Medulla oblongata (tissue), 1 donor: ENCODE measurements around the gene LRRC28.

Experiments used
- DNase-seq: peaks from one replicate; pipeline ENCODE4 v3.0.0-alpha.2; 2015; ENCODE audit errors: extremely low spot score

Gene LRRC28

GRCh38 chr15:99343208-99343607, 91.9 kb downstream of the LRRC28 start:
- DNase-seq: peak; percentile 35

DNA sequence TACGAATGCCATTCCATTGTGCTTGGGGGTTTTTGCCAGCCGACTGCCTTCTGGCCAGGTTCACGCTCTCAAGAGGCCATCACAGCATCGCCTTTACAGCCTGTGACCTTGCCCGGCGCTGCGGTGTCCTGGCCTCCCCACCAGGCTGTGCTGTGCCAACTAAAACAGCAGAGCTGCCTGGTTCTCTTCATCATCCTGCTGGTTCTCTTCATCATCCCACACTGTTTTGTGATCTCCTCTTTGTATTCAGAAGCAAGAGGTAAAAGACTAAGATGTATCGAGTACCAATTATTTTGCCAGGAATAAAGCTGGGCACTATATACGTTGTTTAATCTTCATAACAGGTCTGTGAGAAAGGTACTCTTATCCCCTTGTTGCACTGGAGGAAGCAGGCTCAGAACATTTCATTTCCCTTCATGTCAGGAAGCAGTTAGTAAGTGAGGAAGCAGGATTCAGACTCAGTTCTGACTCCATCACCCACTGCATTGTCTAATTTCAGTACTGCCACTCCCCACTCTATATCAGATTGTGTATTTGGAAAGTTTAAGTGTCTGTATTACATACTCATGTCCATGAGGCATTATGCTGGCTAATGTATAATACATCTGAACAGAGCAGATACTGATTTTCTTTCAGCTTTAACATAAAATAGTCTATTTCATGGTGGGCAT, 92.7 kb downstream of the LRRC28 start:
- peak; percentile 58 for DNase-seq

DNA sequence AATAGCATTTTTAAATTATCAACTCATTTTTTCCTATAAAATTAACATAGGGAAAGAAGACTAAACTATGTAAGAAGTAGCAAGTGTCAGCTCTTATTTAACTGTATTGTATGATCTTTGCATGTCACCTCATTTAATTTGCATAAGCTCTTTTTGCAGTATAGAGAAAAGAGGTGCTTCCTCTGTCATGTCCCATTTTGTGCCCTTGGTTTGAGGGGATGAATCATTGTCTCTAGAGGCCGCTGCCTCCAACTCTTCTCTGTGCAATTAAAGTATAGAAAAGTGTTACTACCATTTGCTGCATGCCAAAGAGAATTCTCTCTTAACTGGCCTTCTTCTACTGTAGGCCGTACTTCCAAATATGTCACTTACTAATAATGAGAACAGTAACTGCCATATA, 93.4 kb downstream of the LRRC28 start:
- DNase-seq: no peak

GRCh38 chr15:99345242-99345641, 94.0 kb downstream of the LRRC28 start:
- no peak for DNase-seq

DNA sequence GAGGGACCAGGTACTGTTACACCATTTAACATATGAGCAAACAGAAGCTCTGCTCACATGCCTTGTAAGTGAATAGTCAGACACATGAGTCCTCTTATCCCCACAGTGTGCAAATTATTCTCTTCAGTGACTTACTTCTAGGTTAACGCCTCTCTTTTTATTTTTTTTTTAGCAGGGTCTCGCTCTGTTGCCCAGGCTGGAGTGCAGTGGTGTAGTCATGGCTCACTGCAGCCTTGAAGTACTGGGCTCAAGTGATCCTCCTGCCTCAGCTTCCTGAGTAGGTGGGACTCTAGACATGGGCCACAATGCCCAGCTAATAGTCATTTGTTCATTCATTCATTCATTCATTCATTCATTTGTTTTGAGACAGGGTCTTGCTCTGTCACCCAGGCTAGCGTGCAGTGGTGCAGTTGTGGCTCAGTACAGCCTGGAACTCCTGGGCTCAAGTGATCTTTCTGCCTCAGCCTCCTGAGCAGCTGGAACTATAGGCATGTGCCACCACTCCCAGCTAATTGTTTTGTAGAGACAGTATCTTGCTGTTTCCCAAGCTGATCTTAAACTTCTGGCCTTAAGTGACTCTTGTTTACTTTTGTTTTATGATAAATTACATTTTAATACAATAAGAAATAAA, 94.7 kb downstream of the LRRC28 start:
- no peak for DNase-seq

DNA sequence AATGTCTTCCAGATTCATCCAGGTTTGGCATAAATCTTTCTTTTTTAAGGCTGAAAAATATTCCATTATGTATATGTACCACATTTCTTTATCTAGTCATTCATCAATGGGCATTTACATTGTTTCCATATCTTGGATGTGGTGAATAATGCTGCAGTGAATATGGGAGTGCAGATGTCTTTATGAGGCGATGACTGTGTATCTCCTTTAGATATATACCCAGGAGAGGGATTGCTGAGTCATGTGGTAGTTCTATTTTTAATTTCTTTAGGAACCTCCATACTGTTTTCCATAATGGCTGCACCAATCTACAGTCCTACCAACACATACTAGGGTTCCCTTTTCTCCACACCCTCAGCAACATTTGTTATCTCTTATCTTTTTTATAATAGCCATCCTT, 96.3 kb downstream of the LRRC28 start:
- no peak for DNase-seq

- DNase-seq: no peak
These were observed 97.1 kb downstream of the LRRC28 start for GRCh38 chr15:99348412-99348811.

GRCh38 chr15:99350408-99350807, 99.1 kb downstream of the LRRC28 start:
- no peak for DNase-seq

DNA sequence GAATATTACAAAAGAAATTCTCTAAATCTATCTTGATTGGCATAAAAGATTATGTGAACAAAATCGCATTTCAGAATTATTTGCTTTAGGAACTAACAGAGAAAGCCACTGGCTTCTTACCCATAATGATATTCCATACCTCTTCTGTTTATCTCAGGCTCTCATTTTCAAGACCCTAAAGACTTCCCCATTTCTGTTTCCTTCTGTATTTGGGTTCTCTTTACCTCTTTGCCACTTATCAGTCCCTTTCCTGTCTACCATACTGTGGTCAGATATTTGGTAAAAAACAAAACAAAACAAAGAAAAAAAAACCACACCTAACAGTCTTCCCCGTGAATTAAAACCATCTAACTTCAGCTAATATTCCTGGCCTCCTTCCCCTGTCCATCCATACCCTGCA, 108.5 kb downstream of the LRRC28 start:
- no peak for DNase-seq

DNA sequence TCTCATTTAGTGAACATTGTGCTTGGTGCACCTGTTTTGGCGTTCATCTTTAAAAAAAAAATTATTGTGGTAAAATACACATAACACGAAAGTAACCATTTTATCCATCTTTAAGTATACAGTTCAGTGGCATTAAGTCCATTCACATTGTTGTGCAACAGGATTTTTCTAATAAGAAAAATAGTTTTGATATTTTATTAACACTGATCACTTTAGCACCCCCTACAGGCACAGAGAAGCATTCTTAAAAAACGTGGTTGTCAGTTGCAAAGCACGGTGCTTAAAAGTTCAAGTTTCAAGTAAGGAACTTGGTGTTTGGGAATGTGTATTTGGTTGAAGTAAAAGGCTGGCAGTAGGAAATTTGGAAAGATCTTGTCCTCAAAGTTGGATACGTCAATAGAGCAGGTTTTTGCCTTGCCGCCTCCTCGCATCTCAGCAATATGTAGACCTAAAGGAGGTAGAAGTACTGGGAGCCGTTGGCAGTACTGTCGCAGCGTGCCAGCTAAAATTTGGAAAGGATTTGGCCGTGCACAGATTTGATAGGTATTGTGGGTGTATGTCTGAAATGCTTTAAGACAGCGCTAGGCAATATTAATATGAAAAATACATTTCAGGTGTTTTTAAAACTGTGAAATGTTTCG, 110.4 kb downstream of the LRRC28 start:
- no peak for DNase-seq

DNA sequence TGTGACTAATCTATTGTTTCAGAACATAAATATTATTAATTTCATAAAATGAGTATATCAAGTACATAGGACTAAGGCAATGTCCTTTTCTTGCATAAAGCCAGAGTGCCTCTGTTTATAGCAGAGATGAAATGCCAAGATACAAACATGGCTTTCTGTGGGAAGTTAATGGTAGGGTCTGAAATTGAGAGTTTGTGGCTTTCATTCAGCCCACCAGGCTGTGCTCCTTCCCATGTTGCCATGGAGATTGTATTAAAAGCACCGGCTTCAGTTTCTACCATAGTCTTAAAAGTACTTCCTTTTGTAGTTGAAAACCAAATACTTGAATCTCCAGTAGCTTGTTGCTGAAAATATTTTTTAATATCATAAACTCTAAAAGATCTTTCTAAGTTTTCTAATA, 114.0 kb downstream of the LRRC28 start:
- no peak for DNase-seq

- no peak for DNase-seq
These were observed 114.7 kb downstream of the LRRC28 start for GRCh38 chr15:99366013-99366412.

- DNase-seq: no peak
These were observed 117.5 kb downstream of the LRRC28 start for GRCh38 chr15:99368743-99369142.

DNA sequence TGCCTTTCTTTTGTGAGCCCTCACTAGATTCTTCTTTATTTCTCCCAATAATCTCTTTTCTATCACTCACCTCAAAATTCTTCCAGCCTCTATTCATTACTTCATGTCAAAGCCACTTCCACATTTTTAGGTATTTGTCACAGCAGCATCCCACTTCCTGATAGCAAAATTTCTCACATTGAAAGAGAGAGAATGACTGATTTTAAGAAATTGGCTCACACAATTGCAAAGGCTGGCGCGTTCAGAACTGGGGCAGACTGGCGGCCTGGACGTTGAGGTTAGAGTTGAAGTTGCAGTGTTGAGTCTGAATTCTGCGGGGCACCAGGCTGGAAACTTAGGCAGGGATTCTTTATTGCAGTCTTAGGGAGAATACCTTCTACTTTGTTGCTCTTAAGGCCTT, 117.9 kb downstream of the LRRC28 start:
- DNase-seq: no peak

DNA sequence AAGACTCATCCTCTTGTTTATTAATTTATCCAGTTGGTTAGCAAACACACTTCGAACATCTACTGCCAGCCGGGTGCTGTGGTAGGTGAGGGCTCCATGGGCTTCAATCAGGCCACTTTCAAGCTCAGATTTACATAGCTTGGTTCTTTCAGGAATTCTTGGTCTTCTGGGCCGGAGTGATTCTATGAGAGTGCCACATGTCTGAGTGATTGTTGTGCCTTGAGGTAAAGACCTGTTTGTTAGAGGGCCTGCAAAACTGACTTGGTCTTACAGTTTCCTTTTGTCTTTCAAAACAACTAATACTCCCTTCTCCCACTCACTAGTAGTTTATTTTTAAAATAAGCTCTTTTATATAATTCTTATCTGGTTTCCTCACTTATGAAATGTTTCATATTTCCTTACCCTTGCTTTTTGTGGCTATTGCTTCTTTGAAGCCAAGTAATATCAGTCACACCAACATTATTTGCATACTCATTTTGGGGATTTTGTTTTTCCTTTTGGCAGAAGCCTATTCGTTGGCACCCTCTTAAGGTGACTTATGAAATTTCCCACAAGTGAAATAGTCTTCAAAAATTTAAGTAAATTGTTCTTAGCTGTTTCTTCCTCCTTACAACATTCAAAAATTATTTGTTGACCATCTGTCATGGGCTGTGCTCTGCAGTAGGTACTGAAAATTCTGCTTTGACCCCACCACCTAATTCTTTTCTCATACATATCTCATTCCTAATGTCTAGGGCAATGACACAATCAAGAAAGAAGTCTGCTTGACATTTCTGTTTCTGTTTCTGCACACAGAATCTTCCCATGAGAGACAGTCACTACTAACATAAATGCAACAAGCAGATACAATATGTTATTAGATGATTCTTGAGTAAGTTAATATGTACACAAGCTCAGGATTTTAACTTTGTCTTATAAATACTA, 120.2 kb downstream of the LRRC28 start:
- no peak for DNase-seq

GRCh38 chr15:99385005-99385669, 133.9 kb downstream of the LRRC28 start:
- DNase-seq: no peak

- DNase-seq: no peak
These were observed 134.6 kb downstream of the LRRC28 start for GRCh38 chr15:99385865-99386264.

GRCh38 chr15:99386391-99386790, 135.1 kb downstream of the LRRC28 start:
- no peak for DNase-seq

DNA sequence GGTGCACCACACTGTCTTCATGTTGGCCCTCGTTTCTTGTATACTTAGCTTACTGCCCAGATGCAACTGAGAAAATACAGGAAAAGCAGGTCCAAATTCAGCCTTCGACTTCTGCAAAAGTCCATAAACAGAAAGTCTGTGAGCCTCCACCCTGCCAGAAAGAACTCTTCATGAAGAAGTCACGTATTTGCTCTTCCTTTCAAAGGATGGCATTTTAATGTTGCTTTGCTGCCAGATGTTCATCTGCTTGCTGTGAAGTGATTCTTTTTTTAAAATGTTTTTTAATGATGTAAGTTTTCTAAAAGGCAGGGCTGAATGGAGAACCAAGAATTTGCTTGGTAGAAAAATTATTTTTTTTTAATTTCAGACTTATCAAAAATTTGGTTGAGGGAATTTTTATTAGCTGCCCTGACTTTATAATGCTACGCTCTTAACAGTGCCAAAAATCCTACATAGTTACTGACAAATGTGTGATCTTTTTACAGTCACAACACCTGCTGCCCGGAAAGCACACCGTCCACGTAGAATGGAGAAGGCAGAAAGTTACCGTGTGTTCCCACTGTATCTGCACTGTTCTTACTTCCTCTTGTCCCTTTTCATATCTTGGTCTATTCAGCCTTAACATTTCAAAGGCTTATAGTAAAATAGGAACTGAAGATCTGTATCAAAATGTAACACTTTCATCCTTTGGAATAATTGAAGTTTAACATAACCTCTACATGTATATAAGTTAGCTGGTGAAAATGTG, 136.3 kb downstream of the LRRC28 start:
- no peak for DNase-seq

DNA sequence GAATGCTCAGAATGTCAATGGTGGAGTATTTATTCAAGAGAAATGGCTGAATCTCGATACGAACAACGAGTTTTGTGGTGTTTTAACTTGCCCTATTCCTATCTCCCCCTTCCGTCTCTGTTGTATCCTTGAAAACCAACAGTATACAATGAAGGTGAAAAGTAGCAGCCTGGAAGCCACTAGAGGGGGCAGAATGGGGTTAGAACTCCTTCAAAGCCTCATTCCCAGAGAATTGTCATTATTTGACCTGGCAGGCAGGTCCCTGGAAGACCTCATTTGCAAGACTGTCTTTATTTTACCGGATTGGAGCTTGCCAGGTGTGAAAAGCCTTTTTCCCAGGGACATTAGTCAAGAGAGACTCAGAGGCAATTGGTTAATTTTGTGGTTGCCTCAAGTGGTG, 139.4 kb downstream of the LRRC28 start:
- DNase-seq: no peak

- DNase-seq: no peak
These were observed 142.4 kb downstream of the LRRC28 start for GRCh38 chr15:99393641-99394040.
